GM21381 (cell line): ENCODE data around the gene MORC2.

ENCODE experiments used
- ATAC-seq: cut with Tn5 transposase; IDR thresholded peaks from one replicate; pipeline ENCODE4 v1.9.1; 2021; ENCODE audit warnings: mild to moderate bottlenecking, moderate library complexity; ENCODE audit not compliant: unreplicated experiment

The MORC2 gene

DNA sequence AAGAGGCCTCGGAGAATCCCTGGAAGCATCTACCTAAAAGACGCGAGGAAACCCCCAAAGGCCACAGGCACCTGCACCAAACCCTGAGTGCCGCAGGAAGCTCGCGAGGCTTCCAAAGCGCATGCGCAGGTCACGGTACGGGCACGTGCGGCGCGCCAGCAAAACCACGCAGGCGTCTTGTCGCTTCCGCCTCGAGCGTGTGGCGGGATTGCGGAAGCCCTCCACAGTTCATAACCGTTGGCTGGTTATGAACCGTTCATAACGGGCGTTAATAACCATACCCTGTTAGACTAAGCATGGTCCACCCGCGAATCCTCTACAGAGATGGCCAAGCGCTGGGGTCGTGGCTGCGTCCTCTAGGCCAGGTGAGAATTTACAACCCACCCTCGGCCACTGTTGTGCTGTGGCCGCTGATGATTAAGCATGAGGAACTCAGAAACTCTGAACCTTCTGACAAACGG, 46.4 kb downstream of the MORC2 start:
- peak; percentile 55 for ATAC-seq

DNA sequence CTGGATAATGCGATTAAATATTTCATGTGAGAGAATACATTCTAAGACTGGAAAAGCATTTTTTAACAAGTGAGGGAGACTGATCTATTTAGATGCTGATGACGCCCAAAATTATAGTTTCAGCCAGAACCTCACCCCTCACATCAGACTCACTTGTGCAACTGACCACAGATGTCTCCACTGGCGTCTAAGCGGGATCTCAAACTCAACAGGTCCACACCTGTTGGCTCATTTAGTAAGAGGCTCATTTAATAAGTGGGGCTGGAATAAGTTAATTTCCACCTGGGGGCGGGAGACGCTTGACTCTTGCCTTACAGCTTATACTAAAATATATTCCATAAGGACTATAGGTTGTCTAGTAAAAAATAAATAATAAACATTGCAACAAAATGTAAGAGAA, 47.5 kb downstream of the MORC2 start:
- no peak for ATAC-seq

DNA sequence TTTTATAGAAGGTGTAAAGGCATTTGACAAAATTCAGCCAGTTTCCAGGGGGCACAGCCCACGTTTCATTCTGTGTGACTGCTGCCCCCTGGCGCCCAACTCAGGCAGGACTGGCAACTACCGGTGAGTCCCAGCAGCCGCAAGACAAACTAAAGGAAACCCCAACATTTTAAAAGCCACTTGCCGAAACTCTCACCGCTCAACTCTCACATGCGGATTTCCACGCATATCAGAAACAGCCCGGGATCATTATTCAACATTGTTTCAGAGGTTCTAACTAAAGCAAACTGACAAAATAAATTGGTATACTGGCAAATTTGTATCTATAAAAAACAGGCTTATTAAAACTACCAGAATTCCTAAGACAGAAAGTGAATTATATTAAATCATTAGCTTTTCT, 48.2 kb downstream of the MORC2 start:
- ATAC-seq, result no peak

- ATAC-seq, result no peak
These were observed 48.6 kb downstream of the MORC2 start for GRCh38 chr22:30919973-30920372.

GRCh38 chr22:30918761-30919160, 49.8 kb downstream of the MORC2 start:
- no peak for ATAC-seq

DNA sequence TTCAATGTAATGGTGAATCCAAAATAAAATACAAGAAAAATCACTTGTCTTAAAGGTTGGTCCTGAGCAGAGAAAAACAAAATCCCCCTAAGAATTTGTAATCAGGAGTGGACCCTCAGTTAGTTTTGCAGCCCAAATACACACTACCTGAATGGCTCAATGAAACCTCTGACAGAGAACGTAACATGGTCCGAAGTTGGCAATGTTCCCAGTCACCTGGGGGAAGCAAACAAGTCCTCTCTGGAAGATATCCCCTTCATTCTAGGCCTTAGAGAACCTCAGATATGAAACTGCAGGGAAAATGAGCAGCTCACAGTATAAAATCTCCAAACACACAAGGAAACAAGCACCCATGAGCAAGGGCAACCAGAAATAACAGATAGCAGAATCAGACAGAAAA, 58.2 kb downstream of the MORC2 start:
- ATAC-seq, result no peak

DNA sequence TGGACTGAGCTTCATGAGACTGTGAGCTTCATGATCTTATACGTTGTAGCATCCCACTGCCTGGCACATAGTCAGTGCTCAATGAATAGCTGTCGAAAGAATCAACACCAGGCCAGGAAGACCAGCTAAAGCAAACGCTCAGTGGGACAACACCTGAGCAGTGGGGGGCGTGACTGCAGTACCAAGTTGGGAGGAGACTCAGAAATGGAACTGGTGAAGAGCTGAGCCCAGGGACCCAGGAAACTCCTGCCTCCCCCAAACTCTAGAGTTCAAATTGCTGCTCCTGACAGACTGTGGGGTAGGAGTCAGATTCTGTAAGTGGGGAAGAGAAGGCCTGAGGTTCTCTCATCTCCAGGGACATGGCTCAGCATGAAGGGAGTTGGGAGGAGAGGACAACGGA, 59.3 kb downstream of the MORC2 start:
- ATAC-seq, result no peak

GRCh38 chr22:30908051-30908461, 60.5 kb downstream of the MORC2 start:
- no peak for ATAC-seq

DNA sequence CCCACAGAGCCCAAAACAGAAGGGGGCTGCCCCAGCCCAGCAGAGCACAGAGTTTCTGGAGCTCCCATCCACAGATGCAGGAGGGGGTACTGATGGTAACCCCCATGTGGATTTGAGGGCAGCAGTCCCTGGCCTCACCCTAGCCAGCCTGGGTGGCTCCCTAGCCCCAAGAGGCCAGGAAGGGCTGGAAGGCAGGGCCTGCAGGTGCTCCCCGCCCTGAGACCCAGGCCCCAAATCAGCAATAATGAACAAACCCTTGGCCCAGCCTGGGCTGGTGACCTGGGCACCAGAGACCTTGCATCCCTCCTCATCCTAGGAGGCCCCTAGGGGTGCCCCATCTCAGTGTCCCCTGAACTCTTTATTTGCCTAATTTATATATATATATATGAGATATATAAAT, 61.6 kb downstream of the MORC2 start:
- ATAC-seq, result no peak

- no peak for ATAC-seq
These were observed 62.2 kb downstream of the MORC2 start for GRCh38 chr22:30906411-30906810.

GRCh38 chr22:30905696-30906341, 62.8 kb downstream of the MORC2 start:
- ATAC-seq, result no peak

- no peak for ATAC-seq
These were observed 64.6 kb downstream of the MORC2 start for GRCh38 chr22:30903876-30904460.

DNA sequence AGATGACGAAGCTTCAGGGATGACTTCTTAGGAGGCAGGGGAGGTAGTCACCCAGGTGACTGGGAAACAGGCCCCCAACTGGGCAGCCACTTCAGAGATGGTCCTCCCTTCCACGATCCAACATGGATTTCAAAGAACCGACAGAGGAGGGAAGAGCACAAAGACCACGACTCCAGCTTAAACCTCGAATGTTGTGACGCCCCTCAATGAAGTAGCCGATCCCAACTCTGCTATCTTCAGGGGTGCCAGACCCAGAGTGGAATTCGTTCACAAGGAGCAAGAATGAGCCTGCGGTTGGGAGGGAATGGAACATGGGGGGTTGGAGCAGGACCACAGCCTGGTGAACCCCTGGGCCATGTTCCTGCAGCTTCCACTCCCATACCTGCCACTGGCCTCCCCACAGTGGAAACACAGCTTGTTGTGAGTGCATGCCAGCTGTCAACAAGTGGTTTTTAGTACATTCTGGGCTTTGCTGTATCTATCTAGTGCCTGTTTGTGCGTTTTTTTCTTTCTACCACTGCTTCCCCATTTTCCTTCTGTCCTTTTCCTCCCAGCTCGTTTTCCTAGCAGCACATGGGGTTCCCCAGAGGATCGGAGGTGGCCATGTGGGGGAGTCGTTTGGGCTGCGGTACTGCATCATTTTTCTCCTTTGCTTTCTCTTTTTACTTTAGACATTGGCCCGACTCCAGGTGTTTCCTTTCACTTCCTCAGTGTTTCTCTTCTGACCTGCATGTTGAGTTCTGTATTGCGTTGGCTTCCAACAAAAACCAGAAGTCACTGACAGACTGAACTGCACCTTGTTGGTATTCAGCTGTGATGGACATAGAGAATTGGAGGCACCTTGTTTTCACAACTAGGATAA, 65.8 kb downstream of the MORC2 start:
- no peak for ATAC-seq

- no peak for ATAC-seq
These were observed 74.2 kb downstream of the MORC2 start for GRCh38 chr22:30894371-30894740.

GRCh38 chr22:30893434-30894370, 74.9 kb downstream of the MORC2 start:
- no peak for ATAC-seq

DNA sequence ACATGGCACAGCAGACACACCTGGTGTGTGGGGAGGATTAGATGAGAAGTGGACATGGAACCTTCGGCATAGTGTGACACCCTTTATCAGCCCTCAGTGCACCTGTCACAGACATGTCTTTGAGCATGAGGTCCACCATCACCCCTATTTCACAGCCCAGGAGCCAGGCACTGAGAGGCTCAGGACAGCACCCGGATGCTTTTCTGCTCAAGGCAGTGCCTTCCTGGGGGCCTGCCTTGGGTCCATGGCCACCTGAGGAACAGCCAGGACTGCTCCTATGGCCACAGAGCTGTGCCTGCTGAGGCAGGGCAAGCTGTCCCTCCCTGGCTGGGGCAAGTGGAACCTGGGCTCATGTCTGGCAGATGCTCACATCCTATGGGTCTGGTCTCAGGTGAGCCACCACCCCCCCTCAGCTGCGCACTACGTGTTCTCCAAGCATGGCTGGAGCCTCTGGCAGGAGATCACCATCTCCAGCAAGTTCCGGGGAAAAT, 75.8 kb downstream of the MORC2 start:
- no peak for ATAC-seq

DNA sequence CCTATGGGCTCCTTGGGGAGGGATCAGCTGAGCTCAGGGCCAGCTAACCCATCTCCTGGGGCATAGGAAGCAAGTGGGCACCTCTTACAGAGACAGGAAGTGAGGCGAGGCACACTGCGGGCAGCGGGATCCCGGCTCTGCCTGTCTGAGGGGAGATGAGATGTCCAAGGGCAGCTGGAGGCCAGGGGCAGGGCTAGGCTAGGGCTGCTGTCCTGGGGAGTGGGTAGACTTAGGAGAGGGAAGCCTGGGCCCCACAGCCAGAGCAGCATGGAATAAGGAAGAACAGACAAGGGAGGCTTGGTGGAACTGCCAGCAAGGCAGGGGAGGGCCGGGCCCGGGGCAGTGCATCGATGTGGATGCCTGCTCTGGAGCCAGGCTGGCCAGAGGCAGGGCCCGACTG, 76.3 kb downstream of the MORC2 start:
- ATAC-seq, result no peak

DNA sequence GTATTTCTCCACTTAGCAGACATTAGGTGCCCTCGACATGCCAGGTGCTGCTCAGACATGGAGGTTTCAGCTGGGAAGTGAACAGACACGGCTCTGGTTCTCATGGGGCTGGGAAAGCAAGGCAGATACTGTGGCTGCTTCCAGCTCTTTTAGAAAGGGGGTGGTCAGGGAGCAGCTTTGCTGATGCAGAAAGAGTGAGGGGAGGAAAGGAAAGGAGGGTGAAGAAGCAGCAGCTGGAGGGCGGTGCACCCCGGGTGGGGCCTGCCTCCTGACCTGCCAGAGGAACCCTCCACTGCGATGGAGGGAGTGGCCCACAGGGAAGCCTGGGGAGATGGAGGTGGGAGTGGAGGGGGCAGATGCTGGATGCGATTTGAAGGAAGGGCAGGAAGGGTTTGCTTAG, 76.8 kb downstream of the MORC2 start:
- ATAC-seq, result no peak

GRCh38 chr22:30891443-30891755, 77.2 kb downstream of the MORC2 start:
- ATAC-seq, result no peak

GRCh38 chr22:30890686-30891442, 77.7 kb downstream of the MORC2 start:
- ATAC-seq, result no peak
